Naive B cell (primary cell): ENCODE results near the gene ARAF. TPM values are rescaled to one million over a fixed set of nuclear protein-coding genes. Genes with fewer than 3 reads are reported as not detected.
"Not testable (repeated sequence)": the region's sequence is repeated elsewhere in the genome, so short reads cannot be mapped to it uniquely, and the experiment has no call there.

Experiments used
- ATAC-seq, 2 donors: fragments of 150-1000 bp; cut with Tn5 transposase; 2 replicates each; pipeline ENCODE4 v1.10.0; 2021; ENCODE audit warnings: low read depth in 2 of 2, mild to moderate bottlenecking in 2 of 2, moderate library complexity in 2 of 2
- DNase-seq: peaks from one replicate; pipeline ENCODE4 v3.0.0; 2022
- H3K27ac Mint-ChIP-seq, 6 donors: one replicate each; pipeline ENCODE4 v1.8.0; 2020 to 2022; ENCODE audit warnings: mild to moderate bottlenecking in 6 of 6, mixed read lengths in 6 of 6, moderate library complexity in 5 of 6, inconsistent platforms in 2 of 6
- H3K27me3 Mint-ChIP-seq, 3 donors: one replicate each; pipeline ENCODE4 v1.8.0; 2021 to 2022; ENCODE audit warnings: mixed read lengths in 3 of 3, mild to moderate bottlenecking in 1 of 3
- H3K36me3 Mint-ChIP-seq, 2 donors: one replicate each; pipeline ENCODE4 v1.8.0; 2020 to 2022; ENCODE audit warnings: mixed read lengths in 2 of 2, inconsistent platforms in 1 of 2, mild to moderate bottlenecking in 1 of 2
- H3K4me1 Mint-ChIP-seq, 3 donors: one replicate each; pipeline ENCODE4 v1.8.0; 2020 to 2022; ENCODE audit warnings: mixed read lengths in 3 of 3, inconsistent platforms in 1 of 3, mild to moderate bottlenecking in 1 of 3, moderate library complexity in 1 of 3
- H3K4me3 Mint-ChIP-seq, 8 donors: one replicate each; pipeline ENCODE4 v1.8.0; 2020 to 2022; ENCODE audit warnings: mild to moderate bottlenecking in 8 of 8, mixed read lengths in 8 of 8, moderate library complexity in 8 of 8, inconsistent platforms in 2 of 8
- H3K9me3 Mint-ChIP-seq, 7 donors: one replicate each; pipeline ENCODE4 v1.8.0; 2020 to 2022; ENCODE audit warnings: mixed read lengths in 7 of 7, mild to moderate bottlenecking in 5 of 7, inconsistent platforms in 2 of 7, moderate library complexity in 1 of 7
- polyA plus RNA-seq, 6 donors: library from polyadenylated mRNA; unstranded; fragments of 300-500 nt; fragmentation: Illumina TruSeq; gene quantifications; one replicate each; pipeline ENCODE4 v1.2.3, GENCODE V29; 2021; ENCODE audit warnings: low read depth in 6 of 6

Gene ARAF
- polyA plus RNA-seq, result 10 to 100 TPM; 43.4 to 90.8 (median 58.6) TPM

DNA sequence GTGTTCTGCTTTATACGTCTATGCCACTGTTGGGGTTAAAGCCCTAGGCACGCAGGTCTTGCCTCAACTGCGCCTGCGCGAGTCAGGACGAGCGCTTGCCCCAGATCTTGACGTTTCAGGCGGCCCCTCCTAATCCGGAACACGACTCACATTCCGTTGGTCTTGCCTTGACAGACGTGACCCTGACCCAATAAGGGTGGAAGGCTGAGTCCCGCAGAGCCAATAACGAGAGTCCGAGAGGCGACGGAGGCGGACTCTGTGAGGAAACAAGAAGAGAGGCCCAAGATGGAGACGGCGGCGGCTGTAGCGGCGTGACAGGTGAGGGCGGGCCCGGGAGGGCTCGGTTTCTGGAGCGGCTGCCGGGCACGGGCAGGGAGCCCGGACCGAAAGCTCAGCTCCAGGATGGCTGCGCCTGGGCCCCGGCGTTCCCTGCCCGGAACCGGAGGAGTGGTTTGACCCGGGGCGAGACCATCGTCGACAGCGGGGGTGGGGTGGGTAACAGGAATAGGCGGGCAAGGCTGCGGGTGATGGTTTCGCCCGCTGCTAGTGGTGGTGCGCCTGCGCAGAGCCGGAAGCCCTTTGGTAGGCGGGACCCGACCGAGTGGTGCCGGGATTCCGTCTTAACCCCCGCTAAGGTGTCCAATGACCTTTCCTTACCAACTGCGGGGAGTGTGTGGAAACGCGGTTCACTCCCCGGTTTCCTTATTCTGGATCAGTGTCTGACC is at the start of gene ARAF:
TSS of gene ARAF (plus strand) at position 272 of the 725 bp plus-strand sequence. CDS start 1,763 bp downstream, outside the sequence.
- Mint-ChIP-seq H3K27me3 (no peaks in the 10 kb centered on the region), H3K27ac (peak within 1 kb of the TSS; percentile 96 to 99 (median 98)), H3K4me1 (peaks cover 22 to 36% (median 32%) of the 10 kb centered on the region in 3 donors), H3K9me3 (no peaks in the 10 kb centered on the region), H3K4me3 (peak within 1 kb of the TSS; percentile 85 to 98 (median 94)), H3K36me3 (peaks cover 3 to 8% of the 10 kb centered on the region in 2 donors)
- peak; percentile 85 to 88 for ATAC-seq
- DNase-seq, result peak; percentile 94

DNA sequence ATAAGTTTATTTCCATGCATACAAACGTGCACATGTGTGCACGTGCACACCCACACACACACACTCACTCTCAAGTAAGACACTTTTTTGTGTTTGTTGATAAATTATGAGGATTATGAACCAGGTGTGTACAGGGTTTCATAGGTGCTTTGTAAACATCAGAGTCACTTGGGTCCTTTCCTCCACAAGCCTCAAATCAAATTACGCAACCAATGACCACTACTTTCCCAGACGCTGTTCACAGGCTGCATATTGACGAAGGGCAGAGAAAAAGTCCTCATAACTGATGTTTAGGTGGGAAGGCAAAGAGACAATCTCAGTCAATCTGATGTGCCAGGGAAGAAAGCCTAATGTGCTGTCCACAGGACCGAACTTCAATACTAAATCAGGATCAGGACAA is 48.6 kb upstream of the ARAF start:
- H3K4me1 Mint-ChIP-seq, result peaks cover 14 to 23% (median 23%) of the 10 kb centered on the region in 3 donors
- peak overlapping the region; percentile 62 to 88 (median 81) for H3K4me3 Mint-ChIP-seq
- peak overlapping the region in 5 of 6 donors; percentile 39 to 91 (median 77) for H3K27ac Mint-ChIP-seq
- DNase-seq (peak; percentile 7), ATAC-seq (peak in 1 of 2 donors; percentile 14)
- not testable (repeated sequence) for H3K27me3 Mint-ChIP-seq, H3K36me3 Mint-ChIP-seq, H3K9me3 Mint-ChIP-seq

DNA sequence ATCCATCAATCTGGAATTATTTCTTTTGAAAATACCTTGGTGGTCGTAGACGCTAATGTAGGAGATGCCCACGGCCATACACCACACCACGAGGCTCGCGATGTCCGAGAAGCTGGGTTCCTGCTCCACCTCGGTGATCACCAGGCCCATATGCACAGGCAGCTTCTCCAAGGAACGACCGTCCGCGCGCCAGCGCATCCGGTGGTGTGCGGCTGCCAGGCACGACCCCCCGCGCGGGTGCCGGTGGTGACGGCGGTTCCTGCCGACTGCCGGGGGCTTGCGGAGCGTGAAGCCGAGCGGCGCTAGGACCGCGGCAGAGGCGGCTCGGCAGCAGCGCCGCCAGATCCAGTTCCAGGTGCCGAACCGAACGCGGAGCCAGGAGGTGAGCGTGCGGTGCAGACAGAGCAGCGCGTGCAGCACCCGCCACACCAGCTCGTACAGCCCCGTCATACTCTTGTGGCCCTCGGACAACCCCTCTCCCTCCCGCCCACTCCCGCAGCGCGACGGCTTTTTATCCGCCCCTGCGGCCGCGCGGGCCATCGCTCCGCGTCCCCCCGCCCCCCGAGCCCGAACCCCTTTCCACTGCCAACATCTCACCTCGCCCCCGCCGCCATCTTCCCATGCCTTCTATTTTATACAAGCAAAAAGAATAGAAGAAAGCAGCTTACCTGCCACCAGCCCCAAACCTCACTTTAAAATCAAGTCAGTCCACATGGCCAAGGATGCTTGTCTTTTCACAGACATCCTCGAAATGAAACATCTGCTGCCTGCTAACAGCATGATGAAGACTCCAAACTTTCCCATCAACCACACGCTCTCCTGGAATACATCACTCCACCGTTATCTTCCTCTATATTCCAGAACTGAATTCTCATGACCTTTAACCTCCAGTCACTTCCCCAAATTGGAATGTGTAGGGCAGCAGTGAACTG is 47.7 kb upstream of the ARAF start:
- not testable (repeated sequence) for H3K27me3 Mint-ChIP-seq, H3K9me3 Mint-ChIP-seq, H3K36me3 Mint-ChIP-seq
- Mint-ChIP-seq H3K4me3 (peak overlapping the region; percentile 80 to 95 (median 89)), H3K27ac (peak overlapping the region; percentile 12 to 96 (median 82)), H3K4me1 (peaks cover 17 to 21% (median 19%) of the 10 kb centered on the region in 3 donors)
- peak; percentile 83 to 84 for ATAC-seq
- peak; percentile 6 for DNase-seq

DNA sequence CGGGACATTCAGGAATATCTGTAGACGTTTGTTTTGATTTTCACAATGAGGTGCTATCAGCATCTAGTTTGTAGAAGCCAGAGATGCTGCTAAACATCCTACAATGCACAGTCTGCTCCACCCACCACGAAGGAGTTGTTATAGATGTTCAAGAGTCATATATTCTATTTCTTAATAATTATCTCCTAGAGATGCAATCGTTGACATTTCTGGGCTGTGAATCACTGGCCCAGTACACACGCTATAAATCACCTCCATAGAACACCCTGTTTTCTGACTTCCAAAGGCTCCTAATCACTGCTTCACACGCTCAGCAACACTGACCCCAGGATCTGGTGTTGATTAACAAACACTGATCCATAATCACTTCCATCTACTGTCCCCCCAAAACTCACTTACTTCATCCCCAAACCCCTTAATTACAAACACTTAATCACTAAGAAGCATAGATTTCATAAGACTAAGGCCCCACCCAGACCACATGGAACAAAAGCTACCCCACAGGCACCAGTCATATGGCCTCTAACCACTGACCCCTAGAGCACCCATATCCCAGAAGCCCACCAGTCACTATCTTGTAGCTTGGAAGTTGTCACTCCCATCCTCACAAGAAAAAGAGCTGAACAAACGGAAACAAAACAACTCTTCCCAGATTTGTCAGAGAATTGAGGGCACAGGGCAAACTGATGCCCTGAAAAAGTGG is 46.3 kb upstream of the ARAF start:
- Mint-ChIP-seq H3K27me3 (peaks cover 0 to 8% (median 0%) of the 10 kb centered on the region in 3 donors), H3K27ac (peak overlapping the region in 2 of 6 donors; percentile 63 to 93), H3K4me3 (peak overlapping the region in 7 of 8 donors; percentile 19 to 95 (median 65)), H3K9me3 (peaks cover 0 to 2% (median 0%) of the 10 kb centered on the region in 7 donors), H3K36me3 (peaks cover 5 to 8% of the 10 kb centered on the region in 2 donors), H3K4me1 (peaks cover 20 to 22% (median 21%) of the 10 kb centered on the region in 3 donors)
- no peak for ATAC-seq
- DNase-seq, result no peak

DNA sequence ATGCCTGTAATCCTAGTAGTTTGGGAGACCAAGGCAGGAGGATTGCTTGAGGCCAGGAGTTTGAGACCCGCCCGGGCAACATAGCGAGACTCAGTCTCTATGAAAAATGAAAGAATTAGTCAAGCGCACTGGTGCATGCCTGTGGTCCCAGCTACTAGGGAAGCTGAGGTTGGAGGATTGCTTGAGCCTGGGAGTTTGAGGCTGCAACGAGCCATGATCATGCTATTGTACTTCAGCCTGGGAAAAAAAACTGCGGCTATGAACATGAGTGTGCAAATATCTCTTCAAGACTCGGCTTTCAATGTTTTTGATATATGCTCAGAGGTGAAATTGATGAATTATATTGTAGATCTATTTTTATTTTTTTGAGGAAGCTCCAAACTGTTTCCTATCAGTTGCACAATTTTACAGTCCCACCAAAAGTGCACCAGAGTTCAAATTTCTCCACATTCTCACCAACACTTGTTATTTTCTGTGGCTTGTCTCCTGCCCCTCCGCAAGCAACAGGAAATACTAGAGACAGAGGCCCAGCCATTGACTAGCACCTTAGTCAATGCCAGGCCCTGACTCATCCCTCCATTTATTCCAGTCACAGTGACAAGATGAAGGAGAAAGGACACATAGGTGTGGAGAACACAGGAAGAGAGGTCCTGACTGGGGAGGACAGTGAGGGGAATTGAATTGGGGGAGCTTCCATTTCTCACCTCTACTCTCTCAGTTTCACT is 44.9 kb upstream of the ARAF start:
- H3K27ac Mint-ChIP-seq, result peak overlapping the region in 1 of 6 donors; percentile 41
- no peak for ATAC-seq

DNA sequence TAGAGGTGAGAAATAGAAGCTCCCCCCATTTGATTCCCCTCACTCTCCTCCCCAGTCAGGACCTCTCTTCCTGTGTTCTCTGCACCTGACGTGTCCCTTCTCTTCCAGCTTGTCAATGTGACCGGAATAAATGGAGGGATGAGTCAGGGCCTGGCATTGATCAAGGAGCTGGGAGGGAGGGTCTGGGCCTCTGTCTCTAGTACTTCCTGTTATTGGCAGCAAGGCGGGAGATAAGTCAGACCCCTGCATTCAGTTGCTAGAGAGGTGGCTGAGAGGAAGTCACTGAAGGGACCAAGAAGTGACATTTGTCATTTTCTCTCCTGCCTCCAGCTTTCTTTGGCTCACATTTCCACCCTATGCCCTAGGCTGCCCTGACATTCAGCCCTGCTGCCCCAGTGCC is 42.9 kb upstream of the ARAF start:
- Mint-ChIP-seq H3K27me3 (peaks cover 0 to 8% (median 0%) of the 10 kb centered on the region in 3 donors), H3K9me3 (peaks cover 0 to 13% (median 0%) of the 10 kb centered on the region in 7 donors), H3K27ac (no peak overlapping the region), H3K4me3 (no peak overlapping the region), H3K36me3 (peaks cover 5 to 8% of the 10 kb centered on the region in 2 donors), H3K4me1 (peaks cover 16 to 17% (median 17%) of the 10 kb centered on the region in 3 donors)
- no peak for DNase-seq
- no peak for ATAC-seq

More for the DNA sequence above, 44.9 kb upstream of the ARAF start:
- Mint-ChIP-seq H3K4me3 (peak overlapping the region in 1 of 8 donors; percentile 9), H3K4me1 (peaks cover 20 to 22% (median 21%) of the 10 kb centered on the region in 3 donors), H3K36me3 (peaks cover 5 to 8% of the 10 kb centered on the region in 2 donors), H3K9me3 (peaks cover 0 to 4% (median 0%) of the 10 kb centered on the region in 7 donors), H3K27me3 (peaks cover 0 to 8% (median 0%) of the 10 kb centered on the region in 3 donors)
- no peak for DNase-seq

DNA sequence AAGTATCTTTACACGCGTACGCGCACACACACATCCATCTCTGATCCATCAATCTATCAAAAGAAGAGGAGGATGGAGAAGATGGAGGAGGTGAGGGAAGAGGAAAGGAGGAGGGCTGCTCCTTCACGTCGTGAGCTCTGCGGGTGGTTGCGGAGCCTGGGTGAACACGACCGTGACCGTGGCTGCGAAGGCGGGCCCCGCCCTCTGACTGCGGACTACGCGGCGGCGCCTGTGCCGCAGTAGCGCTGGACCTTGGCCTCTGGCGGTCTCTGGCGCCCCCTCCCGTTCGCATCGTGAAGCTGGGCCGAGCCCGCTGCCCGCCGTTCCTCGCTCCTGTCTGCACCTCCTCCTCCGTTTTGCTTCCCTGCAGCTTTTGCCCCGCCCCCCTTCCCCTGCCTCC is 37.7 kb upstream of the ARAF start:
- Mint-ChIP-seq H3K27ac (peak overlapping the region in 4 of 6 donors; percentile 56 to 86 (median 70)), H3K4me3 (peak overlapping the region; percentile 71 to 88 (median 79)), H3K27me3 (no peaks in the 10 kb centered on the region), H3K4me1 (peaks cover 3% of the 10 kb centered on the region in 3 donors), H3K9me3 (peaks cover 0 to 14% (median 0%) of the 10 kb centered on the region in 7 donors), H3K36me3 (no peaks in the 10 kb centered on the region)
- ATAC-seq, result peak; percentile 97 to 99
- peak; percentile 78 for DNase-seq

DNA sequence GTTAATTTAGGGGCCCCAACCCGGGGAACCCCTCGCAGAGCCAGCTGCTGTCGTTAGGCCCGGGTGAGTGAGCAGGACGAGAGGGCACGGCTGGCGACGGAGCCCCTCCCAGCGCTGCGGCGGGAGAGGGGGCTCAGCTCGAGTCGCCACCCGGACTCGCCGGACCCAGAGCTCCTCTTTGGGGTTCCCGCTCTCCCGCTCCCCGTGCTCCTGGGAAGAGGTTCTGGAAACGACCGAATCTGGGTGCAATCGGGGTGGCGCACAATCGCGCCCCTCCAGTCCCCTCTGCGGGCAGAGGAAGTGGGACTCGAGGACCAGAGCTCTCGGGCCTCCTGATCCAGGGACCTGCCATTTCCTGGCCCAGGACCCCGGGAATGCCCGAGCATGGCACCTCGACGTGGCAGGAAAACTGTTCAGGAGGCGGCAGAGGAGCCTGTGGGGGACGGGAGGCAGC is 37.3 kb upstream of the ARAF start:
- DNase-seq (no peak), ATAC-seq (no peak)
- no peaks in the 10 kb centered on the region for H3K36me3 Mint-ChIP-seq
- H3K27ac Mint-ChIP-seq, result peak overlapping the region in 2 of 6 donors; percentile 28 to 32
- H3K4me3 Mint-ChIP-seq, result peak overlapping the region; percentile 71 to 93 (median 79)
- no peaks in the 10 kb centered on the region for H3K27me3 Mint-ChIP-seq
- peaks cover 0 to 14% (median 0%) of the 10 kb centered on the region in 7 donors for H3K9me3 Mint-ChIP-seq
- peaks cover 0 to 3% (median 0%) of the 10 kb centered on the region in 3 donors for H3K4me1 Mint-ChIP-seq

DNA sequence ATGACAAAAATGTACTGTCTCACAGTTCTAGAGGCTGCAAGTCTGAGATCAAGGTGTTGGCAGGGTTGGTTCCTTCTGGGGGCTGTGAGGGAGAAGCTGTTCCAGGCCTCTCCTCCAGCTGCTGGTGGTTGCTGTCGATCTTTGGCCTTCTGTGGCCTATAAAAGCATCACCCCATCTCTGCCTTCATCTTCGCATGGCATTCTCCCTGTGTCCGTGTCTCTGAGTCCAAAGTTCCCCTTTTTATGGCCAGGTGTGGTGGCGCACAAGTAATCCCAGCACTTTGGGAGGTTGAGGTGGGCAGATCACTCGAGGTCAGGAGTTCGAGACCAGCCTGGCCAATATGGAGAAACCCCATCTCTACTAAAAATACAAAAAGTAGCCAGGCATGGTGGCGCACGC is 31.5 kb upstream of the ARAF start:
- Mint-ChIP-seq H3K27ac (peak overlapping the region in 1 of 6 donors; percentile 74), H3K4me1 (peaks cover 3 to 13% (median 7%) of the 10 kb centered on the region in 3 donors), H3K27me3 (no peaks in the 10 kb centered on the region), H3K4me3 (peak overlapping the region in 1 of 8 donors; percentile 61), H3K9me3 (peaks cover 0 to 3% (median 0%) of the 10 kb centered on the region in 7 donors), H3K36me3 (no peaks in the 10 kb centered on the region)
- ATAC-seq (no peak), DNase-seq (no peak)

DNA sequence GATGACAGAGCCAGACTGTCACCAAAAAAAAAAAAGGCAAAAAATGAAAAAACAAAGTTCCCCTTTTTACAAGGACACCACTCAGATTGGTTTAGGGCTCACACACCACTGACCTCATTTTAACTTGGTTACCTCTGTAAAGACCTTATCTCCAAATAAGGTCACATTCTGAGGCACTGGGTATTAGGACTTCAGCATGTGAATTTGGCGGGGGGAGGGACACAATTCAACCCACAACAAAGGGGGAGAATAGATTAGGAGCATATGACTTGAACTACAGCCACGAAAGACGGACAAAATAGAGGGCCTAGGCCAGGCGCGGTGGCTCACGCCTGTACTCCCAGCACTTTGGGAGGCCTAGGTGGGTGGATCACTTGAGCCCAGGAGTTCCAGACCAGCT is 31.0 kb upstream of the ARAF start:
- peak; percentile 23 for DNase-seq
- Mint-ChIP-seq H3K9me3 (no peaks in the 10 kb centered on the region), H3K27ac (peak overlapping the region in 3 of 6 donors; percentile 37 to 76 (median 54)), H3K4me3 (peak overlapping the region in 1 of 8 donors; percentile 61), H3K27me3 (no peaks in the 10 kb centered on the region), H3K4me1 (peaks cover 3 to 13% (median 7%) of the 10 kb centered on the region in 3 donors), H3K36me3 (no peaks in the 10 kb centered on the region)
- peak; percentile 76 for ATAC-seq

DNA sequence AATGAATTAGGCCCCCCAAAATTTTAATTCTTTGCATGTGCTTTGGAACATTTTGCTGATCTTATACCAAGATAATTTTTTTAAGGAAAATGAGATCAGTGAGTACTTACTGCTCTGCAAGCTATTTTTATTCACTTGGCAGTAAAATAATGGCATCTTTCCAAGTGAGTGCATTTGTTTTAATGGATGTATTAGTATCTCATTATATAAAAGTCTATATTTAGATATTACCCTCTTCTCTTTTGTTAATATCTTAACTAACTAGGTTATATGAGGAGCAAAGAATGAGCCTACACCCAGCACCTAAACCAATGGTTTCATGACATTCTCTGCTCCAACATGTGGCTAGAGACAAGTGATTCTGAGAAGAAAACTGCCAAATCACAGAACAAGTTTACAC is 21.1 kb upstream of the ARAF start:
- Mint-ChIP-seq H3K9me3 (no peaks in the 10 kb centered on the region), H3K4me3 (no peak overlapping the region), H3K27ac (no peak overlapping the region), H3K36me3 (no peaks in the 10 kb centered on the region), H3K4me1 (no peaks in the 10 kb centered on the region), H3K27me3 (no peaks in the 10 kb centered on the region)
- ATAC-seq, result no peak
- no peak for DNase-seq
